HG03139 (cell line): Measurements from ENCODE around the gene CEACAM16.

Experiments
- ATAC-seq: cut with Tn5 transposase; IDR thresholded peaks from one replicate; pipeline ENCODE4 v1.9.1; 2021; ENCODE audit not compliant: unreplicated experiment

CEACAM16 gene

DNA sequence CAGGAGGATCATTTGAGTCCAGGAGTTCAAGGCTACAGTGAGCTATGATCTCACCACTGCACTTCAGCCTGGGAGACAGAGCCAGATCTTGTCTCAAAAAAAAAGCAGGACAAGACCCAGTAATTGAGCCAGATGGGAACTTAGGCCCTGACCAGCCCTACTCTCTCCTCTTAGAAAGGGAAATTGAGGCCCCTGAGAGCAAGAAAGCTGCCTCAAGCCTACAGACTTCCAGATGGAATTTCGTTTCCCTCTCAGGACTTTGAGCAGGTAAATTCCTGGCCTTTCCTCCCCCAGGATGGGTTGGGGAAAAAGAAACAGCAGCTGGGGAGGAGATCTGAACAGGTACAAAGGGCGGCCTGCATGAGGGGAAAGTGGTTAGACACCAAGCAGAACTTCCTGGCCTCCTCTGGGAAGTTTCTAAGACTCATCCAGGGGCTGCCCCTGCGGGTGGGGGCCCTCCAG is 46.0 kb downstream of the CEACAM16 start:
- ATAC-seq: no peak

DNA sequence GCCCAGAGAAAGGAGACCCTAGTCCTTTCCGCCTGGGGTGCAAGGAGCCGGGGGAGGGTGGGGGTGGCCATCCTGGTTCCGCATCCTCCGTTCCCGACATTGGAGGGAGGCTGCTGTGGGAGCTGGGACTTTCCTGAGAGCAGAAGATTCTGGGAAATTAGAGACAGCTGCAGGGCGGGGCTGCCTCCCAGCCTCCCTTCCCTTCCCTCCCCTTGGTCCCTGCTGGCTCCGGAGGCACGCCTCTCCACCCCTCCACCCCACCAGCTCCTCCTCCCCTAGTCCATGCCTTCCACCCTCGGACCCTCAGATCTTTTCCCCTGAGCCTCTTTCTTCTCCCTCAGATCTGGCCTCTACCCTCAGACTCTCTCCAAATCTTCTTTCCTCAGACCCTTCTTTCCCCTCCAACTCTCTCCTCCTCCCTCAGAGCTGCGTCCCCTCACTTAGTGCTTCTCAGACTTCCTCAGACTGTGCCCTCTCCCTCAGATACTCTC is 46.4 kb downstream of the CEACAM16 start:
- ATAC-seq: no peak

DNA sequence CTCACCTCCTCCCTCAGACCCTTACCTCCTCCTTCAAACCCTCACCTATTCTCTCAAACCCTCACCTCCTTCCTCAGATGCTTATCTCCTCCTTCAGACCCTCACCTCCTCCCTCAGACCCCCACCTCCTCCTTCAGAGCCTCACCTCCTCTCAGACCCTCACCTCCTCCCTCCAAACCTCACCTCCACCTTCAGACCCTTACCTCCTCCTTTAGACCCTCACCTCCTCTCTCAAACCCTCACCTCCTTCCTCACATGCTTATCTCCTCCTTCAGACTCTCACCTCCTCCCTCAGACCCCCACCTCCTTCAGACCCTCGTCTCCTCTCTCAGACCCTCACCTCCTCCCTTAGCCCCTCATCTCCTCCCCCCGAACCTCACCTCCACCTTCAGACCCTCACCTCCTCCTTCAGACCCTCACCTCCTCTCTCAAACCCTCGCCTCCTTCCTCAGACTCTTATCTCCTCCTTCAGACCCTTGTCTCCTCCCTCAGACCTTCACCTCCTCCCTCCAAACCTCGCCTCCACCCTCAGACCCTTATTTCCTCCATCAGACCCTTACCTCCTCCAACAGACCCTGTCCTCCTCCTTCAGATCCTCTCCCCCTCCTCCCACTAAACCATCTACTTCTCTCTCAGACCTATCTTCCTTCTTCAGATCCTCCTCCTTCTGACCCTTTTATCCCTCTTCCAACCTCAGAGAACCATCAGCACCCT is 47.1 kb downstream of the CEACAM16 start:
- no peak for ATAC-seq

DNA sequence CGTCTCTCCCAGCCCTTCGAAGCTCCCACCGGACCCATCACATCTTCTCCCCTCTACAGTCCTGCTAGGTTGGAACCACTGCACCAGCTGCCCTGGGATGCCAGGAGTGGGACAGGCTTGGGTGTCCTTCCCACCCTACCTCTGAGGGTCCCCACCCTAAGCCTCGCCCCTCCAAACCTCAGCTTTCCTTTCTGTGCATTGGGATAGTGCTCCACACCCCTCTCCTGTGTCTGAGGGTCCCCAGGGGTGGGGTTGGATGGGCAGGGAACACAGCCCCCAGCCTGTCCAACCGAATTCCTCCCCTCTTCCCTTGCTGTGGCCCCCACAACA is 47.6 kb downstream of the CEACAM16 start:
- no peak for ATAC-seq

DNA sequence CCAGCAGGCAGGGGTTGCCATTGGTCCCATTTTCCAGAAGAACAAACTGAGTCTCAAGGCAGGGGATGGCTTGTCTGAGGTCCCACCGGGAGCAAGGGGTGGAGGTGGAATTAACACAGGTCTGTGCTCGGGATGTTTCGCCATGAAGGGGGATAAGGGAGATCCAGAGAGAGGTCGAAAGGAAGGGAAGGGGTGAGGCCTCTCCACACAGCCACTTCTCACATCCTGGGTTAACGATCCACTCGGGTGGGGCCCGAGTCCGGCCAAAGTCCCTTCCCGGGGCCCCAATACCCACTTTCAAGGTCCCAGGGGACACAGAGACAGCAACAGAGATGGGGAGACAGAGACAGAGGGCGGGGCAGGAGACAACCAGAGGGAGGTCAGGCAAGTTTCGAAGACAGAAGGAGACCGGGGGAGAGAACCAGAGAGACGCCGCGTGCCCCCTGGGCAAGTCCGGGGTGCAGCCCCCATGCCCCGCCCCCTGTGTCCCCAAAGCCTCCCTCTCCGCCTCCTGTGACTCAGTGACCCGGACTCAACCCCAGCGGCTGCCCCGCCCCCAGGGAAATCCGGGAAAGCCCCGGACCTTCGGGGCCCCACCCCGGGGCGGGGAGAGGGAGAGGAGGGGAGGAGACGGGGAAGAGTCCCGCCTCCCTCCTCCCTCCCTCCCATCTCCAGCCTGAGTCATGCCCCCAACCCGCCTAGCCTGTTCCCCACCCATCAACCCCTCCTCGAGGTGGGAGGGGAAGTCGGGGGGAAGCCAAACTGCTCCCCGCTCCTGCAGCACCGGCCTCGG is 48.2 kb downstream of the CEACAM16 start:
- peak; percentile 39 for ATAC-seq

DNA sequence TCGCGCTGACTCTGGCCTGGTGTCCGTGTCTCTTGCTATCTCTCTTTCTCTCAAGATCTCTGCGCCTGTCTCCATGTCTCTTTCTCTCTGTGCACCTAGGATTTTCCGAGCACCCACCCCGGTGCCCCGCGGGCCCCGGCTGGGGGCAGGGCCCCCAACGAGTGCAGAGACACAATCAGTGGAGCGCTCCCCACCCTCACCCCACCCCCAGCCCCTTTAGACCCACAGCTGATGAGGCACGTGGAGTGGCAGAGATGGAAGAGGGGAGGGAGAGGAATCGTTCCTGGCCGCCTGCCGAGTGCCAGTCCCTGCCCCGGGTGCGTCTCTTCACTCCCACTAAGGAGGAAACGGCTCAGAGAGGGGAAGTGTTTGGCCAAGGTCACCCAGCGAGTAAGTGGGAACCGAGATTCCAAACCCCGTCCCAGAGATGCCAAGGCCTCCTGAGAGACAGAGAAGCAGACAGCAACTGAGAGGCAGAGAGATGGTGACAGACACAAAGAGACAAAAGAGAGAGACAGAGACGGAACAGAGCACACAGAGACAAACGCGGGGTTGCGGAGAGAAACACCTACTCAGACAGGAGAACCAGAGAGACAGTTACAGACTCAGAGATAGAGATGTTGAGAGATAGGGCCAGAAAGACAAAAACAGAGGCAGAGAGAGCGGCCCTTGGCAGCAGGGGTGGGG is 48.9 kb downstream of the CEACAM16 start:
- ATAC-seq: no peak

DNA sequence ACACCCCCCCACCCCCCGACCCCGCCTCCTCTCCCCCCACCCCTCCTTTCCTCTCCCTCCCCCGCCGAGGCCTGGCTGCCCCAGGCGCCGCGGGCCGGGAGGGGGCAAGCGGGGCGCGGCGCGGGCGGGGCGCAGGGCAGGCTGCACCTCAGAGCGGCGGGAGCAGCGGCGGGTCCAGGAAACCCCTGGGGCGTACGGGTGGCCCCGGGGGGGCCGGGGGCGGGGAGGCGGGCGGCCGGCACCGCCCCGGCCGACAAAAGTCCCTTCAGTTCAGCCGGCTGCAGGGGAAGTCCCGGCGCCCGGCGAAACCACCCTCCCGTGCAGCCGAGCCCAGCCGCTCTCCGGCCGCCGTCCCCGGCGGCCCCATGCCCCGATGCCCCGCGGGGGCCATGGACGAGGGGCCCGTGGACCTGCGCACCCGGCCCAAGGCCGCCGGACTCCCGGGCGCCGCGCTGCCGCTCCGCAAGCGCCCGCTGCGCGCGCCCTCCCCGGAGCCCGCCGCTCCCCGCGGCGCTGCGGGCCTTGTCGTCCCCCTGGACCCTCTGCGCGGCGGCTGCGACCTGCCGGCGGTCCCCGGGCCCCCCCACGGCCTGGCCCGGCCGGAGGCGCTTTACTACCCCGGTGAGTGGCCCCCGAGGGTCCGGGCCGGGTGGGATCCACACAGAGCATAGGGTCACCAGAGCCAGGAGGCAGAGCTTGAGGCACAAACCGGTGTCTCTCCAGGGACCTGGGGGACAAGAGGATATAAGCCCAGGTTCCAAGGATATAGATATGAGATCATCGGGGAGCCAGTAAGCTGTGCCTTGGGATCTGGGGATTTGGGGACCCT is 49.7 kb downstream of the CEACAM16 start, which contains the start of gene BCL3:
BCL3 (plus strand) TSS at position 283 of the 829 bp plus-strand sequence; CDS start at position 366, 83 bp downstream.
- ATAC-seq: no peak

DNA sequence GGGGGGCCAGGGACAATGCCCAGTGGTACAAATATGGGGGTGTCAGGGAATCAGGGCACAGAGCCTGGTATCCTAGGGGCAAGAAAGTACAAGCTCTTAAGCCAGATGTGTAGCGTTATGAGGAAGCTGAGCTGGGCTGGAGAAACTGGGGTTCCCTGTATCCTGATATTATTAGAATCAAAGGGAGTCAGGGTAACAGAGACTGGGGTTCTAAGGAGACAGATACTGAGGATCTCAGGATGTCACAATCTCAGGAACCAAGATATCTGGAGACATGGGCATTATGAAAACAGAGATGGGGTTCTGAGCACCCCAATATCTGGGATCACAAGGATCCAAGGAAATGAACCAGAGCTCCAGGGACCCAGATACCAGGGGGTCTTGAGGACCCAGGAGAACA is 50.3 kb downstream of the CEACAM16 start:
- ATAC-seq: no peak

DNA sequence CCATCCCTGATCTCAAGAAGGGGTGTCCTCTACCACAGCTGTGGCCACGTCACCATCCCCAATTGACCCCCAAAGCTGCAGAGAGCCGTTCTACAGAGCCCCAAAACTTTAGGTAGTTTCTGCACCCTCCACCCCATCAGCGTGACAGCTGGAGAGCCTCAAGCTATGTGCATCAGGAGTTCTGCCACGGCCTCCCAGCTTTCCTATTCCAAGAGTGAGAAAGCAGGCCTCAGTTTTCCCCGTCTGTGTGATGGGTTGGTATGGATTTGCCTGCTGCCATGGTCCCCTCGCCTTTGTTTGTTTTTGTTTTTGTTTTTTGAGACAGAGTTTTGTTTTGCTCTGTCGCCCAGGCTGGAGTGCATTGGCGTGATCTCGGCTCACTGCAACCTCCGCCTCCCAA is 51.0 kb downstream of the CEACAM16 start:
- ATAC-seq: no peak

DNA sequence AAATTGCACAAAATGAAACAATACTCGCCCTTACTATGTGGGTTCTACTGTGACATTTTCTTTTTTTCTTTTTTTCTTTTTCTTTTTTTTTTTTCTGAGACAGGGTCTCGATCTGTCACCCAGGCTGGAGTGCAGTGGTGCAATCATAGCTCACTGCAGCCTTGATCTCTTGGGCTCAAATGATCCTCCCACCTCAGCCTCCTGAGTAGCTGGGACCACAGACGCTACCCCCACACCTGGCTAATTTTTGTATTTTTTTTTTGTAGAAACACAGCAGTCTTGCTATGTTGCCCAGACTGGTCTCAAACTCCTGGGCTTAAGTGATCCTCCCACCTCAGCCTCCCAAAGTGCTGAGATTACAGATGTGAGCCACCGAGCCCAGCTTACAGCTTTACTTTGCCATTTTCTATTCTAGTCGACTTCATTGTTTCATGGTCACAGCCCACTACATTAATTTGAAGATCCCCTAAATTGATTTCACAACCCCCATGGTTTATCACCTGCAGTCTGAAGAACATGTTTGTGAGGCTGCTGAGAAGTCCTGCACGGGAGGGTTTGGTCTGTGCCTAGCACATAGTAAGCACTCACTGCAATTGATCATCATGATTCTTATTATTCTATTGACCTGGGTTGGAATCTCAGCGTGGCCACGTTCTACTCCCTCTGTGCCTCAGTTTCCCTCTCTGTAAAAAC is 53.3 kb downstream of the CEACAM16 start:
- no peak for ATAC-seq

DNA sequence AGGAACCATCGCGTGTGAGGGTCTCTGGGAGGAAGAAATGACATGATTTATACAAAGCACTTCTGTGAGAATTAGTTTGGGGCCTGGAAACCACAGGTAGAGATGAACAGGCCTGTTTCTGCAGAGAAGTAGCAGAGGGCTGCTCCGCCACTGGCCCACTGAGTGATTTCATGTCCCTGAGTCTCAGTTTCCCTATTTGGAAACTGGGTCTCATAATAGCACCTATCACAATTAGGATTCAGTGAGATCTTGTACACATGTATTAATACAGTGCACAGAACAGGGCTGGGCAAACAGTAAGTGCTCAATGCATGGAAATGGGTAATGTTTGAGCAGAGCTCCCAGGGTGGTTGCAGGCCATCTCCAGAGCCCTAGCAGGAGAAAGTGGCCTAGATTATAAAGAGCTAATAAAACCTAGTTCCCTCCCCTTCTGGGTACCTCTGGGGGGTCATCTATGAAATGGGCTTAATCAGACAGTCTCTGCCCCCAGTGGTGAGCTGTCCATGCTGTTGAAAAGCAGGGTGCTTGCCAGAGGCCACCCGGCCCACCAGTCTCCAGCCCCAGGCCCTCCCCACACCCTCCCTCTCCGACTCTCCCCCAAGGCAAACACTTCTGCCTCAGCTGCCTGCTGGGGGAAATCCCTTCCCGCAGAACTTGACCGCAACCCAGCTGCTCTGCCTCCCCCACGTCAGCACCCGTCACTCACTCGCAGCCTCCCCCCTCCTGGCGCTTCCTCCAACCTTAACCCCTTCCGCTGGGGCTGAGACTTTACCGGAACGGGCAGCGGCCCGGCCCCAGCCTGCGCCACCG is 54.1 kb downstream of the CEACAM16 start:
- ATAC-seq: peak; percentile 52

DNA sequence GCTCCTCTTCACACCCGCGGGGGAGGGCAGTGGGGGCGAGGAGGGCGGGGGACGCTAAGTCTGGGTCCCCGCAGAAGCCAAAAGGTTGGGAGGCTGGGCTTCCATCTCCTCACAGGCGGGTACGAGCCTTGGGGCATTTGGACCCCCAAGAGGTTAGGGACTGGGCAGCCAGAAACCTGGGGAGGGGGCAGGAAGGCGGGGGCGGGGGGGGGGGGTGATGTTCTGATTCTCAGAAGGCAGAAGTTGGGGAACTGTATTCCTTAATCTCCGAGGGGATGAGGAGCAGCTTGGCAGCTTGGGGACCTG is 54.6 kb downstream of the CEACAM16 start:
- no peak for ATAC-seq

DNA sequence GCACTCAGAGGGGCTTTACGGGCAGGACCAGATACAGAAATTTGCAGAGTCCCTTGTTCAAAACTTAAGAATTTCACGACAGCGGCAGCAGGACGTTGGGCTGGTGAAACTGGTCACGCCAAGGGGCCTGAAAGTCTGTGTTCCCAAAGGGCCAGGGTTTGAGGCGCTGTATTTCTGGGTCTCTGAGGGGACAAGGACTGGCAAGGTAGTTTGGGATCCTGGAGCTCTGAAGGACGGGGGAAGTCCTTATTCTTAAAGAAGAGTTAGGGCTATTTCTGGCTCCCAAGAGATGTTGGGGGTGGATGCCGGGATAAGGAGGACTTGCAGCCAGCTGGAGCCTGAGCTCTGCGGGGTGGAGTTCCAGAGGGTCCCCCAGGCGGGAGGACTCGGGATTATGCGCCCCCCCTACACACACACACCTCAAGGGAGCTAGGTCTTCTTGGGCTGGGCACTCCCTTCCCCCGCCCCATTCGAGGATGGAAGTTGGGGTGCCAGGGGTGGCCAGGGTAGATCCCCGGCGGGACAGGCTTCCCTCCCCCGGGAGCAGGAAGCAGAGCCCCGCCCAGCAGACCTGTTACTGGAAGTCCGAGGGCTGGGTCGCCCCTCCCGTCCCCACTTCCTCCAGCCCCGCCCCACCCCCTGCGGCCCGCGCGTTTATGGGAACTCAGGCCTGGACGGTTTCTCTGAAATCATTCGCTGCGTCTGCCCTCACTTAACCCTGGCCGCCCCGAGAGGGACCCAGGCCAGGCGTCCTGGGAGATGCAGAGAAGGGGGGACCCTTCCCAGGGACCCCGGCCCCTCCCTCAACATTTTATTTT is 55.2 kb downstream of the CEACAM16 start:
- no peak for ATAC-seq

DNA sequence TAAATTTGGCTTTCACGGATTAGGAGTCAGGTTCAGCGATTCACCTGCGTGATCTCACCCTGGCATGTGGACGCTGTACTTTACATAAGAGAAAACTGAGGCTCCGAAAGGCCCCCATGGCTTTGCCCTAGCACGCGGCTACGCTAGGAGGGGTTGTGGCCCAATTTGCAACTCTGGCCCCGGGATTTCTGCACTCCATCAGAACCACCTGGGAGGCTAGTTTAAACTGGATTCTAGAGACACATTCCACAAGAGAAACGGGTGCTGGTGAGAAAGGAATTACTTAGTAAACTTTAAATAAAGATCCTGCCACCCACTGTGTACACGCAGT is 55.8 kb downstream of the CEACAM16 start:
- ATAC-seq: no peak

DNA sequence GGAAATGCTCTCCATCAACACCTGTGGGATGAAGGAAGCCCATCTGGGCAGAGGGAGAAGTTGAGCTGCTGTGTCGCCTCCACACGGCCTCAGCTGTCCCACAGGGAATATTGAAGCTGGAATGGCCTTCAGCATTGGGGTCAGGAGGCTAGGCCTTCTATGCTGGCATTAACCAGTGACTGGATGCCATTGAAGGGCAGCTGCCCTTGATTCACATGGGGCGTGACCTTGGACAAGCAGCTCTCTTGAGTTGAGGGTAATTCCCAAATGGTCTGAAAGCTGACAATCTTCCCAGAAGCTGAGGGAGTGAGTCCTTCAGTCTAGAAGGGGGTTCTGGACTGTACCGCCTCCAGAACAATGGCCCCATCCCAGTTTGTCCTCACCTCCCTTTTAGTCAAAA is 56.3 kb downstream of the CEACAM16 start:
- ATAC-seq: no peak

DNA sequence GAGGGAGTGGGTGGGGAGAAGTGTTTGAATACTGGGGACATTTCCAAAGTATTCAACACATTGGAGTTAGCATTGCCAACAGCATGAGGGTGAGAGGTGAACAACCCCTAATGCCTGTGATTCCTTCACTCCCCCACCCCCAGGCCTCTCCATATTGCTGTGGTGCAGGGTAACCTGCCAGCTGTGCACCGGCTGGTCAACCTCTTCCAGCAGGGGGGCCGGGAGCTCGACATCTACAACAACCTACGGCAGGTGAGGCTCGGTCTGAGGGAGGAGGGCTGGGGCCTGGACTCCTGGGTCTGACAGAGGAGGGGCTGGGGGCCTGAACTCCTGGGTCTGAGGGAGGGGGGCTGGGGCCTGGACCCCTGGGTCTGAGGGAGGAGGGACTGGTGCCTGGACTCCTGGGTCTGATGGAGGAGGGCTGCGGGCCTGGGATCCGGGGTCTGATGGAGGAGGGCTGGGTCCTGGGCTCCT is 57.2 kb downstream of the CEACAM16 start:
- no peak for ATAC-seq

DNA sequence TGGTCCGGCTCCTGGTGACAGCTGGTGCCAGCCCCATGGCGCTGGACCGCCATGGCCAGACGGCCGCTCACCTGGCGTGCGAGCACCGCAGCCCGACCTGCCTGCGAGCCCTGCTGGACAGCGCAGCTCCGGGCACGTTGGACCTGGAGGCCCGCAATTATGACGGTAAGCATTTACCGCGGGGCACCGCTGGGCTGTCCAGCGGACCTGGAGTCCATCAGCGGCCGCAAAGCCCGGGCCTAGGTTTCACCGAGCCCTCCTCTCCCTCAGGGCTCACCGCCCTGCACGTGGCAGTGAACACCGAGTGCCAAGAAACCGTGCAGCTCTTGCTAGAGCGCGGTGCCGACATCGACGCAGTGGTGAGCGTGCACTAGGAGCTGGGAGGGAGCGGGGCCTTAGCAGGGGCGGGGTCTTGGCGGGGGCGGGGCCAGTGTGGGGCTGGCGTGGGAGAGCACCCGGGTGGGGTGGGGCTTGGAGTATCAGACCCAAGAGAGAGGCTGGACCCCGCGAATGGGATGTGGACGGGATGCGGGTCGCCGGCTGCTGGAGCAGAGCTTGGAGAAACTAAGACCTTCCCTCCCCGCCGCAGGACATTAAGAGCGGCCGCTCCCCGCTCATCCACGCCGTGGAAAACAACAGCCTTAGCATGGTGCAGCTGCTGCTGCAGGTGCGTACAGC is 58.2 kb downstream of the CEACAM16 start:
- ATAC-seq: no peak
